ENCODE results near the gene SPOCK1.
A peak's percentile ranks its signal among the peaks of the same experiment; 100 is the strongest.

Gene SPOCK1

DNA sequence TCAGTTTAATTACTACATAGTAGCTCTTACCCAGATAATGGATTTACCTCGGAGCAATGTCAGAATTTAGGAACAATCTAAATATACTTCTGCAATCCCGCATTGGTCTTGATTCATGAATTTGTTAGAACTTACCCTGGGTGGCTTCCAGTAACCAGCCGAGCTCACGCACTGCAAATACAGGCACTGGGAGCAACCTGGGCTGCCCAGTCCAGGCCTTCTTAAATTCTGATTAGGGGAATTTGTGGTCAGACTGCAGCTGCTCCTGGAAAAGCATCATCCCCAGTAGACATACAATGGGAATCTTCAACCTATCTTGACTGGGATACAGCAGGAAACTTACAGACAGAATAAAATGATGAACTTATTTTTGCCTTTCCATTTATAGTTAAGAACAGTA, 270.3 kb downstream of the SPOCK1 start:
- DNase-seq (ENCODE audit: low spot score) = no peak
- FAIRE-seq = no peak

DNA sequence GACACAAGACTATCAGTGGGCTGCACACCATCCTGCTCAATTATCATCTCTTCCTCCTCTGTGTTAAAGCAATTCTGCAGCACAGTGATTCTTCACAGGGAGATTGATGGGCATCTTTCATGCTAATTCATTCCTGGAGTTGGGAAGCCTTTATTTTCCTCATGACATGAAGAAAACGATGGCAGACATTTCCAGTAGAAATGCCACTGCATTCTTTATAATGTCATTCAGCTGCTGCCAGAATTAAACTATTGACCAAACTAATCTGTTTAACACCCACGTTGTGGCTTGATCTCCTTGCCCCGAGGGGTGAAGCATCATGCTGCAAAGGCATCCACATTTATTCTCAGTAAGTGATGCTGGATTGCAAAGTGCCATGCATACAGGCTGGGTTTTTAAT, 273.0 kb downstream of the SPOCK1 start:
- FAIRE-seq (no peak), DNase-seq (ENCODE audit: low spot score) (no peak)

DNA sequence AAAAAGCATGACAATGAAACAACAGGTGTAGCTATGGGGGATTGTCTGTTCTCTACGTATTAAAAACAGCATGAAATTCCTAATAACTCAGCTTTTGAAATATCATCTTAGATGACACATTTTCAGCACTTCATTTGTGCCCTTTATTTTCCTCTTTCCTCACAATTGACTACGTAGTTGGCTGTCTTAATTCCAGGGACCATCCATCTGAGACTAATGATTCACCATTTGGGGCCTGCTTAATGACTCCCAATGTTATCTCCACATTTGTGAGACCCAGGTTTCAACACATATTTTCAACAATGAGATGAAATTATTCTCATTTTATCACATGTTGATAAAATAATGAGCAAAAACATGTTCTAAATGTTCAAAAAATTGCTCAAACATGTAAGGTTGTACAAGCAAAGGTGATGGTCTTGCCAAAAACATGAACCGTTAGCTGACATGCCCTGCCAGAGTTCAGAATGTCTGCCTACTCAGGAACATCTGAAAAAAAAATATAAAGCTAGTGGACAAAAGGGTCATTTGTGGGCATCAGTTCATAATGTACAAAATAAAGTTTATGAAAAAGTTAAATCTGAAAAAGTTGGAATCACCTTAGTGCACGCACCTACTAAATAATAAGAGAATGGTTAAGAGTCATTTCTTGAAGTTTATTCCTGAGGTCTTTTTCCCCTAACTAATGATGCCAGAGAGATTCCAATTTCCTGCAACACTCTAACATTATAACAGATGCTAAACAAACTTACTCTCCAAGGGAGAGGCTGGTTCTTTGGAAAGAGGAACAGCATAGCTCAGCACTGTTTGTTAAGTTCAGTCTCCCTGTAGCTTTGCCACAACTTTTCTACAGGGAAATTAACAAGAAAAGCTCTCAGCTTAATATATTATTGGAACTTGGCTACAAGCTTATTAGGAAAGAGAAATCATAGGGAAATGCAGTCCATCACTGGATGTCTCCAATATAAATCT, 275.5 kb downstream of the SPOCK1 start:
- DNase-seq (ENCODE audit: low spot score) (no peak), FAIRE-seq (no peak)

DNA sequence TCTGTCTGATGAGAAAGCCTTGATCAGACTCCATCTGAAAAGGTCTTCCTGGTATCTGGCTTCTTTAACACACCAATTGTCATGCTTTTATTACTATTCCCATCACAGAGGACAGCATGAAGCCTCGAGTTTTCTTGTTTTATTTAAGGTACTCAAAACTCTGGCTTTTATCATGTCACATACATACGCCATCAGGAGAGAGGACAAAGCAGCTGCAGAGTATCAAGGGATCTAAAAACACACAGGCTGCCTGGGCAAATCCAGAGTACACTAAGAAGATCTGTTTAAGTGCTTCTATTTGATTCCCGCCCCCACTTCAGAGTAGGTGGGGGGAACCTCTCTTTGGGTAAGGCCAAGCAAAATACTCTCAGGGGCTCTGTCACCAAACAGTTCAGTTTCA, 277.2 kb downstream of the SPOCK1 start:
- DNase-seq (ENCODE audit: low spot score) (no peak), FAIRE-seq (no peak)

DNA sequence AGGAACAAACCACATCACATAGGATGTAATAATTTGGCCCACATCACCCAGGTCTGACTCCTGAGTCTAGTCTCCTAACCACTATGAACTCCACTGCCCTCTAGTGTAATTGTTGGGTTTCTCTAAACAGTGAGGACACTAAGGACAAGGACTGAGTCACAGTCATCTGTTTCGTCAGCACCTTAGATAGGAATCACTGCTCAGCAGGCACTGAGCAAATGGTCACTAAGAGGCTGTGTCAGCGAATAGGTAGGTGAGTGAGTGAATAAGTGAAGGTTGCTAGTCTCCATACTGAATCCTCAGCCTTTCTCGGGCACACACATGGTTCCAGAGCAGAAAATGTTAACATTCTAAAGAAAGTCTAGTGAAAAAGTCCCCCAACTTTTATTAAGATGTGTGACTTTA, 278.6 kb downstream of the SPOCK1 start:
- peak; percentile 92 for DNase-seq (ENCODE audit: low spot score)
- peak; percentile 95 for FAIRE-seq

DNA sequence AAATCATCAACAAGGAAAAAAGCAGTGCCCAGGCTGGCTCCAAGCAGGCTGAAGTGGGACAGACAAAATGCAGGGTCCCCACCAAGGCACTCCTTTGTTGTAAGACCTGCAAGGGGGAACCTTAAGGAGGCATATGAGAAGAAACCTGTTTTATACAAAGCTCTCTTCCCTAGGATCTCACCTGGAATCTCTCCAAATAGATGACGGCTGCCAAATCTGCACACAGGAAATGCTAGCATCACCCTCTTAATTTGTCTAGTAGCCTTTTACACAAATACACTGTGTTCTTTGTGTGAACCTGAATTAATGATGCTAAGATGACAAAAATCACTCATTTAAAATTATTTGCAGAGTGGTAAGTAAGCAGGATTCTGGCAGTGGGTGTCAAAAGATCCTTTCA, 280.2 kb downstream of the SPOCK1 start:
- FAIRE-seq = no peak
- DNase-seq (ENCODE audit: low spot score) = no peak

DNA sequence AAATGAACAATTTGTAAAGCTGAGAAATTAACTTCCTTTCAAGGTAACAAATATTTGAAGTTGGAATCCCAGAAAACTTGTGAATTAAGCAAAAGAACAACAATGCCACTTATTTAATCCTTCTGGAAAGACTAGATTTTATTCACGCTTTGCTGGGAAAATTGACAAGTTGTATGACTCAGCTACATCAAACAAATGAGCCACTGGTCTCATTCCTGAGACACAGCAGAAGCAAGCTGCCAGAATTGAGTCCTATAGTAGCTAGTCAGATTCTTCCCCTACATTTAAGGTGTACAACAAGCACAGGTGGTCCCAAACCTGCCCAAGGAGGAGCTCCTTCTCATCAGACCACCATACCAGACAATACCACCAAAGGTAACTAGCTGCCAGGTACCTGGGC, 280.7 kb downstream of the SPOCK1 start:
- DNase-seq (ENCODE audit: low spot score) (peak; percentile 53), FAIRE-seq (no peak)

DNA sequence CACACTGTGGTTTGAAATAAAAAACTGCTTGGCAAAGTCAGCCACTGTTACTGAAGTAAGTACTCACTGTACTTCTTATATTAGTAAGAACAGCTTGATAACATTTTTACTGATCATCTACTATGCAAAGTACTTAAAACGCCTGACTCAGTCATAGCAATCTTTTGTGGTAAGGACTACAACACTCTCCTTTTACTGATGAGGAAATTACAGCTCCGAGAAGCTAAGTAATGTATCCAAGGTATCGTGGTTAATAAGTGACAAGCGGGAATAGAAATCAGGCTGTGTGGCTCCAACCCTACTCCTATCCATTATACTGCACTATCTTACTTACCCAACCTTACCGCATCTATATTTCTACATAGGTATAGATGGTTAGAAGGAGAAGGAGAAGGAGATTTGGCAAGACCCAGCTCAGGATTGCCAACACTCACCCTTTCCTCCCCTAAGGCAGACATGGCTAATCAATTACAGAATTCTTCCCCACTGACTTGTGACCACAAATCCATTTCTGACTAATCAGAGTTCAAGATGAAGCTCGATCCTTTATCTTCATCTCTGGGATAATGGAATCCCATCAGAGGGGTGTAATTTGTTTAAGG, 281.4 kb downstream of the SPOCK1 start:
- FAIRE-seq = peak; percentile 97
- DNase-seq (ENCODE audit: low spot score) = peak; percentile 91

DNA sequence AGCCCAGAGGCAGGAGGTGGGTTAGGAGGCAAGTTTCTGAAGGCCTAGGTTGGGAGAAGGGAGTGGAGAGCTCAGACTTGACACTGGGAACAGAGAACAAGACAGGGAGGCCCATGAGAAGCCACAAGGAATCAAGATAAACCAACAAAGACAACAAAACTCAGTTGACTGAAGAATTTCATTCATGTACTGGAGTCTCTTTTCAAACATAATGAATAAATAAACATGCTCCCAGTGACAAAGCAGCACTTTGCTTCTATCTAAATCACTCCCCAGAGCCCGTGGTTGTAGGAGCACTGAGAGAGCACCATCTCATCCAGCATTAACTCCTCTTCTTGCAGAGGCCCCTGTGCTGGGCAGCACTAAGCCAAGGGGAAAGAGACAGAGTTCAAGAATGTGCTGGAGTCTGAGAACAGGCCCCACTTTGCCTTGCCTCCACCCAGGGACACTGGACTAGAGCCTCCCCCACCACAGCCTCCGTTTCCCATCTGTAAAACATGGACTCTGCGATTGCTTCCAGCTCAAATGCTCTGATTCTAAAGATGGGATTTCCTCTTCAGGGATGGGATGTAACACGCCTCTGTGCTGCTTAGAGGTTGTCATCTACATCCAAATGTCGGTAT, 282.0 kb downstream of the SPOCK1 start:
- FAIRE-seq (no peak), DNase-seq (ENCODE audit: low spot score) (no peak)

DNA sequence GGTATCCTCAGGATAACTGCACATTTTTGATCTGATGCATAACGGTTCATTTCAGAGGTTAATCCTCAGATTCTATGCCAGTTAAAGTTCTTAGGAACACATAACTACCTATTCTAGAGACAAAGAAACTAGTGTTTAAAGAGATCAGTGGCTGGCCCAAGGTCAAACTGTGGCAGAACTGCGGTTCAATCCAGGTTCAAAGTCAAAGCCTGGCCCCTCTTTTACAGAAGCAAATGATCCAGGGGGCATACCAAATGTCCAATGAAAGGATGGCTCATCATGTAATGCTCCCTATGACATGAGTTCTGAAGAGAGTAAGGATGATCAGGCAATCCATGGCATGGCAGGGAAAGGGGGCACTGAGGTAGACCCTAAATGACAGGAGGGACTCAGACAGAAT, 283.3 kb downstream of the SPOCK1 start:
- FAIRE-seq = no peak

DNA sequence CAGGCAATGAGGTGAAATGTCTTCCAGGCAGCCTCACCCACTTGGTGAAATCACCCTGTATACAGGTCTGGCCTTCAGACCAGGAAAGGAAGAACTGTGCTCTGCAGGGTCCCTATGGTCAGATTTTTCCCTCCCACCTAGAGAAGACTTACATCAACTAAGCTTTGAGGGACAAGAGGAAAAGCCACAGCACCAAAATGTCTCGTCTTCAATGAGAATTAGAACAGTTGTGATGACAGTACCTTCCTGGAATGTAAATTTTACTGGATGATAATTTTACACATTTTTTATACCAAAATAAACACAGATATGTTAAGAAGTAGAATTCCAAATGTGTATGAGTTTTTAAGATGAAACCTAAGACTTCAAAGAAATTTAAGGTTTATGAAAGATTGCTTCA, 283.9 kb downstream of the SPOCK1 start:
- FAIRE-seq = no peak
- DNase-seq (ENCODE audit: low spot score) = peak; percentile 19

More for the DNA sequence above, 283.3 kb downstream of the SPOCK1 start:
- peak; percentile 5 for DNase-seq (ENCODE audit: low spot score)

DNA sequence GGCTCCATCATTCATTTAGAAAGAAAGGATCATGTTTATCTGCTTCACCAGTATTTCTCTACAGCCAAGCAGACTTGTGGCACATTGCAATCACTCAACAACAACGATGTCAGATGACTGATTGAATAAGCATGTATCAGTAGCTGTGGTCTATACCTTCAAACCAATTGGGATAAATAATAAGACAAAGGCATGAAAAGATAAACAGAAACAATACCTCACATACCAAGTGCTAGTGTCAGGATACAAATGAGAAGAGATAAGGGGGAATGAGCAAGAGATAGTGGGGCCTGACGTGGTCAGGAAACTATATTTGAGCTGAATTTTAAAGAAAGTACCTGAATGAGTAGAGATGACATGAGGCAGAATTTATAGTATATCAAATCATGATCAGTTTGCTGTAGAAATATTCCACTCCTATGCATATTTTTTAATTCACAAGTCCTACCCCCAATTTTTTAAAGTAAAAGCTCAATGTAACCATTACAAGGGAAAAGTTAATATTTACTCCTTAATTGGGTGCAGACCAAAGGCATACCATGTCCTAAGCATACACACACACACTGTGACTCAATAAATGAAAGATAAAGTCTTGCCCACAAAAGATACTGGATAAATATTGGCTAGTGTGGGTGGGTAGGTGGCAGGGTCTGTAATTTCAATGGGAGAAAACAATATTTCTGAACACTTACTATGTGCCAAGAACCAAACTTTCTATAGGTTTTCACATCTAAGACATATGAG, 284.5 kb downstream of the SPOCK1 start:
- peak; percentile 92 for FAIRE-seq
- peak; percentile 44 for DNase-seq (ENCODE audit: low spot score)

DNA sequence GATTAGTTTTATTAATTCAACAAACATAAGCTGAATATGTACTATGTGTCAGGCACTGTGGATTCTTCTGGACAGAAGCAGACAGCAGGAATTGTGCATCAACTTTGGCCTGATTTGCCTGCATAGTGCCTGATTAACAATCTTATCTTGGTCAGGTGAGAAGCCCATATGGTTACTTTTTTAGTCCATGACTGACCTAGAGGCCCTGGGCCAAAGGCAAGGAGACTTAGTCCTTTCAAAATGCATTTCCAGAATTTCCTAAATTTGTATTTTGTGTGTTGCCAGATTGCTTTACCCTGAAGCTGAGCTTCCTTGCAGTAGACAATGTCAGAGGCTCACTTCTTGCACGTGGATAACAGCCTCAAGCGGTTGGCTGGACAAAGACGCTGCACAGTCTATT, 286.7 kb downstream of the SPOCK1 start:
- no peak for FAIRE-seq
- DNase-seq (ENCODE audit: low spot score) = no peak

DNA sequence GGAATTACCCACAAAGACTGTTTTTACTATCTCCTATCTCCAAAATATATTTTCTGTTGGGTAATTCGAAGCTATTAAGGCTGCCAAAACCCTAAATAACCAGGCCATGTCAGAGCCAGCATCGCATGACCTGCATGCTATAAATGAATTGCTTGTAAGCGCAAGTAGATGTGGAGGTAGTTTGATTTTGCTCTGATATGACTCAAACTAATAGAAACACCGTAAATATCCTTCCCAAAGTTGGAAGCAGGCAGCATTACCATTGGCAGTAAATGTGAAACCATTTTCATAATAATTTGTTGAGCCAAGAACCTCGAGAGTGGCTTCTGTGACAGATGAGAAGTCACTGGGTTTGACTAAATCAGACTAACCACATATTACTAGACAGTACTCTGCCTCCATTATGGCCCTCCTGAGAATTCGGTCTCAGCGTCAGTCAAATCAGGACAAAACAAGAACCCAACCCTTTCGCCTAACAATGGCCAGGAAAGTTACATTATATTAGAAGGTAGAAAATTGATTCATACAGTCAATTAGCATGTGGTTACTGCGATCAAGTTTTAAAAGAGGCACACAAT, 289.8 kb downstream of the SPOCK1 start:
- no peak for DNase-seq (ENCODE audit: low spot score)
- no peak for FAIRE-seq

DNA sequence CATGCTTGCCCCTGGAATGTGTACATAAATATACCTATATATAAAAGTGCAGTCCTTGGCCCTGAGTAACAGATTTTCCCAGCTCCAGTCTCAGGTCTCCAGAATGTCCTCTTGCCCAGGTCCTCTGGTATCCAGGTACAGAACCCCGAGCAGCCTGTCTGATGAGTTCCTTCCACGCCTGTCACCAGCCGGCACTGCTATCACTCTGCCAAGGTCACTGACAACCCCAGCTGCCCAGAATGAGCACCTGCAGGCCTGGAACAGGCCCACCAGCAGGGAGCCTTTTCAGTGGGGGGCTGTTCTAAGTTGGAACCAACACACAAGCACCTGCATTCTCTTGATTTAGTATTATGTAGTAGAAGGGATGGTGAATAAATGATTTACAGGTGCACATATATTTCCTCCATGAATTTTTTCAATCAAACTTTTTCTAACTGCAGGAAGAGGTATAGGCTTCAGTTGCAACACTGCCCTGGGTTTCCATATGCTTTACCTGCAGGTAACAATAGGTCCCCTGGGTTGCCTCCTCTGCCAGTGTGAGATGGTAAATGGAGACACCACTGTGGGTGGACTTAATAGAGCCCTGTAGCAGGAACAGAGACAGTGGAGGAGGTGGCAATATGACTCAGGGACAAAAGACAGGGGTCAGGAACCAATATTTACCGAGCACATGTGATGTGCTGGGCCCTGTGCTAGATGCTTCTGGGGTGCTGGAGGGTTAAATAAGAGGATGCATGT, 291.9 kb downstream of the SPOCK1 start:
- DNase-seq (ENCODE audit: low spot score) = no peak
- no peak for FAIRE-seq

DNA sequence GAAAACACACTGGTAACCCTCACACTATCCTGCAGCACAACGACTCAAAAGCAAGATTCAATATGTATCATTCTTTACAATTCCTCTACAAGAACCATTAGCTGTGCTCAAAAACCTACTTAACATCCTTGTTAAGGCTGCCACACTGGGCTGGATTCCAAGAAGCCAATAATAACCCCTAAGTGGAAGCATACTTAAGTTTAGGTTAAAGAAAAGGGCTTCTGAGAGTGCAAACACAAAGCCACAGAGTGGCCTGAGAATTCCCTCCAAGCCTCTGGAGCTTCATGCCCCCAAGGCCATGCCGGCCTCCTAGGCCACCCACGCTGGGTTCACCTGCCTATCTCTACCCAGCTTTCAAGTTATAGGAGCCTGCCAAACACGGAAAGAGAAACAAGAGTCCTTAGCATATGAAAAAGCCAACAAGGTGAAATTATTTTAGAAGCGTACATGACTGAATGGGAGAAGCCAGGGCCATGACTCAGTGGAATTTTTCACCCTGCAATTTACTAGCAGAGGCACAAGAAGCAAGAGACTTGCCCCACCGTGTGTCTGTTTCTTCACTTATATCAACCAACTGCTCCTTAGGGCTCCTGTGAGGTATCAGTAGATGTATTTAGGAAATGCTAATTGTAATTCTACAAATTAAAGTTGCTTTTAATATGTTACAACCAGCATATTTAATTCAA, 293.0 kb downstream of the SPOCK1 start:
- DNase-seq (ENCODE audit: low spot score) (no peak), FAIRE-seq (no peak)

DNA sequence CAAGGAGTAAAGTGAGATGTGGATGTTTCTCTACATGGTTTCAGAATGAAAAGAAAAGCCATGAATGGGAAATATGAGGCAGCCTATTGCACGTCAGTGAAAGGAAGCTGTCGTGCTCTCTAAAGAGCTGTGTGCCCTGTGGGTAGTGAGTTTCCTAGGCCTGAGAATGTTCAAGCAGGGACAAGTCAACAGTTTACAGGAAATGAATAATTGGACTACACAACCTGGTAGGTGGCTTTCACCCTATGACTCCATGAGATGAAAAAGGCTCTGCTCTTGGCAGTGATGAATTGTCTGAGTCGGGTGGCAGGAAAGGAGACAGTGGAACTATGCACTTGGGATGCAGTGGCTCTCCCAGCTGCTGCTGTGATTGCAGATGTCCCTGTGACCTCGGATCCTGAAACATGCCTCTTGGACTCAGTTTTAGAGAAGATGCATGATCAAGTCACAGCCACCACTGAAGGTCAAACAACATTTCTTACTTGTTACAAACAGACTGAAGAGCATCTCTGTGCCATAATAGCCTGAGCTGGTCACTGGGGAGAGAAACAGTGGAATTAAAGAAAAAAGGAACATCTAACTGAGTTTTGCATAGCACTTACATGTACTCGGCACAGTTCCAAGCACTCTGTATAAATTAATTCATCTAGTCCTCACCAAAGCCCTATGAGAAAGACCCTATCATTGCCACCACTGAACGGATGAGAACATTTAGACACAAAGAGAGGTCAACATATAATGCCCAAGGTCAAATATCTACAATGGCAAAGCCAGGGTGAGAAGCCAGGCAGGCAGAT, 293.7 kb downstream of the SPOCK1 start:
- DNase-seq (ENCODE audit: low spot score) (peak; percentile 9), FAIRE-seq (no peak)

DNA sequence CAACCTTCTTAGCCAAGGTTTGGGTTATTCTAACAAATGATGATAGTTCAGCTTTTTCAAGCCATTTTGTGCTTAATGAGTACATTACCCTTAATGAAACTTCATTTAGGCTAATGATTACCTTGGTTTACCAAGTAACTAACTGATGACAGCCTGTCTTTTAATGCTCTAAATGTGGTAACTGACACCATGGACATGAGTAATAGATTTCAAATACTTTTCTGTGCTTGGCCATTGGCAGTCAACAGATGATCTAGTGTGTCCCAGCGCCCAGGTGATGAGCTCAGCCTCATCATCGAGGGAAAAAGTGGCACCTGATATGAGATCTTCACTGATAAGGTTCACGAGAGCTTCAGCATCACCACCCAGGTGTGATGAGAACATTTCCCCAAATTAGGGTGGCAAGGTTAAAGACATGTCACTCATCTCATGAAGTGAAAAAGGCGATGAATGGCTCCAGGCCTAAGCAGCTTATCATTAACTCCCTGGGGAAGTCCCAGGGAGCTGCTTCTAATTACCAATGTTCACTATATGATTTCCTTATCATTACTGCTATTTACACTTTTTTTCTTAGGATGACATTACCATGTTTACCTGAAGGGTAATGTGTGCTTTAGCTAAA, 296.0 kb downstream of the SPOCK1 start:
- no peak for FAIRE-seq
- DNase-seq (ENCODE audit: low spot score) = no peak

DNA sequence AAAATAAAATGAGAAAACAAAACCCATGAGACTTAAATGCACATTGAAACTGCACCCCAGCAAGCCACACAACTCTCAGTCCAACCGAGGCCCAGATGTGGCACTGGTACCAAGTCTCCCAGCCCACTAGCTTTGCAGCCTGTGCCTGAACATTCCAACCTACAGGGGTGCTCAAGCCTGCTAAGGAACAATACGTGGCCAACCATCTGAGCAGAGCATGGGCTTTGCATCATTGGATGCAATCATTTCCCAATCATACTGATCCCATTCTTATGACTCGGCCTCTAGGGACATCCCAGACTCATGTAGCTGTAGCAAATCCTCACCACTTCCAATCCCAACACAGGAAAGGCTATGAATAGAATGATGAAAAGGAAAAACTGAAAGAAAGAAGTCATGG, 297.2 kb downstream of the SPOCK1 start:
- FAIRE-seq (no peak), DNase-seq (ENCODE audit: low spot score) (peak; percentile 13)
